ENCODE measurements around the gene RSPH6A. TPM values are rescaled to one million over a fixed set of nuclear protein-coding genes. Genes with fewer than 3 reads are reported as not detected.
"Not testable (repeated sequence)": the region's sequence is repeated elsewhere in the genome, so short reads cannot be mapped to it uniquely, and the experiment has no call there.

Gene RSPH6A
- total and polyA plus RNA-seq, 7 experiments from 2014 or later, result 0.20 to 0.78 (median 0.56) TPM; not detected in 2

DNA sequence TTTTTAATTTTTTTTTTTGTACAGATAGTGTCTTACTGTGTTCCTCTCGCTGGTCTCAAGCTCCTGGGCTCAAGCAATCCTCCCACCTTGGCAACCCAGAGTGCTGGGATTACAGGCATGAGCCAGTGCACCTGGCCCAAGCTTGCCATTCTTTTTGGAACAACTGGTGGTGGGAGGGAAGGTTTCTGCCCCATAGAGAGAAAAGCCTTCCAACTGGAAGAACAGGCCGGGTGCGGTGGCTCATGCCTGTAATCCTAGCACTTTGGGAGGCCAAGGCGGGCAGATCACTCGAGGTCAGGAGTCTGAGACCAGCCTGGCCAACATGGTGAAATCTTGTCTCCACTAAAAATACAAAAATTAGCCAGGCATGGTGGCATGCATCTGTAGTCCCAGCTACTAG is 15.6 kb downstream of the RSPH6A start:
- H3K27ac ChIP-seq (ENCODE audit: low read depth, low read length), result not testable (repeated sequence)
- intact Hi-C loops (cut with micrococcal nuclease), result loop anchor here (1.0 to 10.0 kb wide), 3 partner anchors 29 to 195 kb away; partner anchors contain the start of genes CCDC61 (in 1 of the 2) and QPCTL (in 1 of the 2)
- CTCF ChIA-PET, result interaction anchor here (0.6 to 6.1 kb wide), 10 partner anchors 11 to 1980 kb away, joined by 3 to 99 read pairs (median 5); partner anchors contain the start of genes IRF2BP1, SIX5 and SYMPK

GRCh38 chr19:45798995-45799517 is 16.1 kb downstream of the RSPH6A start:
- Mint-ChIP-seq H3K4me3 (no peak overlapping the region), H3K9me3 (peaks cover 0 to 2% (median 0%) of the 10 kb centered on the region in 11 donors), H3K4me1 (peaks cover 0 to 13% (median 10%) of the 10 kb centered on the region in 7 donors), H3K27me3 (peaks cover 19 to 72% (median 22%) of the 10 kb centered on the region in 5 donors), H3K27ac (peak overlapping the region in 1 of 9 donors; percentile 17), H3K36me3 (no peaks in the 10 kb centered on the region)
- no peak overlapping the region for H3K4me3 ChIP-seq (ENCODE audit: low read length)
- no peaks in the 10 kb centered on the region for H3K9me3 ChIP-seq (ENCODE audit: control insufficient read depth in 2 of 3, low read length in 3 of 3)
- H3K4me1 ChIP-seq (ENCODE audit: control insufficient read depth in 2 of 2, insufficient read depth in 2 of 2, low read length in 2 of 2), result peaks cover 0 to 3% of the 10 kb centered on the region in 2 donors
- peaks cover 0 to 8% of the 10 kb centered on the region in 2 donors for H3K27me3 ChIP-seq (ENCODE audit: control insufficient read depth in 2 of 2, insufficient read depth in 2 of 2, low read length in 2 of 2)
- no peaks in the 10 kb centered on the region for H3K36me3 ChIP-seq (ENCODE audit: control insufficient read depth in 2 of 3, insufficient read depth in 3 of 3, low read length in 3 of 3)
- H3K27ac ChIP-seq (ENCODE audit: low read depth, low read length), result no peak overlapping the region
- ChIA-PET CTCF (interaction anchor here (0.6 to 6.1 kb wide), 12 partner anchors 10 to 1981 kb away, joined by 3 to 99 read pairs (median 4); partner anchors contain the start of genes IRF2BP1, SIX5 and SYMPK), POLR2A (interaction anchor here (0.7 to 2.1 kb wide), 4 partner anchors 10 to 29 kb away, joined by 3 to 20 read pairs (median 6); partner anchors contain the start of genes DMPK and SIX5)
- DNase-seq (peak; percentile 31 to 64 (median 56)), ATAC-seq (peak; percentile 95)
- intact Hi-C loops (cut with micrococcal nuclease), result loop anchor here (1.0 to 10.0 kb wide), 3 partner anchors 29 to 196 kb away; partner anchors contain the start of genes CCDC61 (in 1 of the 2) and QPCTL (in 1 of the 2)

More for the DNA sequence above, 15.6 kb downstream of the RSPH6A start:
- H3K4me3 ChIP-seq (ENCODE audit: low read length); H3K4me3 Mint-ChIP-seq; ATAC-seq; H3K36me3 Mint-ChIP-seq; H3K27ac Mint-ChIP-seq; H3K4me1 ChIP-seq (ENCODE audit: control insufficient read depth in 2 of 2, insufficient read depth in 2 of 2, low read length in 2 of 2); H3K9me3 Mint-ChIP-seq; DNase-seq; H3K27me3 ChIP-seq (ENCODE audit: control insufficient read depth in 2 of 2, insufficient read depth in 2 of 2, low read length in 2 of 2); H3K9me3 ChIP-seq (ENCODE audit: control insufficient read depth in 2 of 3, low read length in 3 of 3); H3K36me3 ChIP-seq (ENCODE audit: control insufficient read depth in 2 of 3, insufficient read depth in 3 of 3, low read length in 3 of 3): not testable (repeated sequence)
- POLR2A ChIA-PET, result interaction anchor here (0.7 to 2.1 kb wide), 4 partner anchors 11 to 30 kb away, joined by 3 to 20 read pairs (median 6); partner anchors contain the start of genes DMPK and SIX5
- Mint-ChIP-seq H3K4me1 (peaks cover 0 to 11% (median 8%) of the 10 kb centered on the region in 7 donors), H3K27me3 (peaks cover 18 to 69% (median 20%) of the 10 kb centered on the region in 5 donors)

GRCh38 chr19:45794627-45795026 is 20.5 kb downstream of the RSPH6A start:
- Histone ChIP-seq H3K4me1 (ENCODE audit: control insufficient read depth in 2 of 2, insufficient read depth in 2 of 2, low read length in 2 of 2) (peaks cover 28% of the 10 kb centered on the region in 2 donors), H3K9me3 (ENCODE audit: control insufficient read depth in 2 of 3, low read length in 3 of 3) (no peaks in the 10 kb centered on the region), H3K4me3 (ENCODE audit: low read length) (no peak overlapping the region), H3K27ac (ENCODE audit: low read depth, low read length) (no peak overlapping the region), H3K27me3 (ENCODE audit: control insufficient read depth in 2 of 2, insufficient read depth in 2 of 2, low read length in 2 of 2) (peaks cover 0 to 8% of the 10 kb centered on the region in 2 donors), H3K36me3 (ENCODE audit: control insufficient read depth in 2 of 3, insufficient read depth in 3 of 3, low read length in 3 of 3) (peaks cover 0 to under 1% (median 0%) of the 10 kb centered on the region in 3 experiments)
- Mint-ChIP-seq H3K9me3 (peaks cover 0 to 2% (median 0%) of the 10 kb centered on the region in 11 donors), H3K4me3 (peak overlapping the region in 4 of 10 donors; percentile 17 to 86 (median 26)), H3K36me3 (peaks cover 0 to 5% (median 0%) of the 10 kb centered on the region in 5 donors), H3K27me3 (peaks cover 16 to 72% (median 30%) of the 10 kb centered on the region in 5 donors), H3K4me1 (peaks cover 31 to 47% (median 40%) of the 10 kb centered on the region in 7 donors), H3K27ac (peak overlapping the region in 3 of 9 donors; percentile 7 to 84 (median 25))
- intact Hi-C loops (cut with micrococcal nuclease), result loop anchor here in 1 of 2 donors (10.0 kb wide), 1 partner anchor 200 kb away; the partner anchor contains the start of gene CCDC61
- DNase-seq, result no peak
- POLR2A ChIA-PET, result no interaction called here
- CTCF ChIA-PET, result interaction anchor here (1.5 to 6.1 kb wide), 2 partner anchors 22 to 25 kb away, joined by 5 to 28 read pairs; no protein-coding TSS in a partner anchor
- ATAC-seq, result no peak

- Mint-ChIP-seq H3K36me3 (peaks cover 5 to 11% (median 5%) of the 10 kb centered on the region in 5 donors), H3K27ac (peak overlapping the region in 6 of 9 donors; percentile 16 to 84 (median 54)), H3K4me1 (peaks cover 31 to 47% (median 42%) of the 10 kb centered on the region in 7 donors), H3K27me3 (peaks cover 12 to 76% (median 30%) of the 10 kb centered on the region in 5 donors), H3K4me3 (peak overlapping the region; percentile 15 to 90 (median 78)), H3K9me3 (peaks cover 0 to 2% (median 0%) of the 10 kb centered on the region in 11 donors)
- Histone ChIP-seq H3K9me3 (ENCODE audit: control insufficient read depth in 2 of 3, low read length in 3 of 3) (no peaks in the 10 kb centered on the region), H3K36me3 (ENCODE audit: control insufficient read depth in 2 of 3, insufficient read depth in 3 of 3, low read length in 3 of 3) (peaks cover 0 to 8% (median 7%) of the 10 kb centered on the region in 3 experiments), H3K27me3 (ENCODE audit: control insufficient read depth in 2 of 2, insufficient read depth in 2 of 2, low read length in 2 of 2) (peaks cover 0 to 8% of the 10 kb centered on the region in 2 donors), H3K27ac (ENCODE audit: low read depth, low read length) (no peak overlapping the region), H3K4me3 (ENCODE audit: low read length) (no peak overlapping the region), H3K4me1 (ENCODE audit: control insufficient read depth in 2 of 2, insufficient read depth in 2 of 2, low read length in 2 of 2) (peaks cover 25 to 28% of the 10 kb centered on the region in 2 donors)
- ChIA-PET POLR2A (interaction anchor here (1.0 kb wide), 1 partner anchor 64 kb away, joined by 3 read pairs; no protein-coding TSS in a partner anchor), CTCF (interaction anchor here (6.1 kb wide), 1 partner anchor 21 kb away, joined by 28 read pairs; no protein-coding TSS in a partner anchor)
- intact Hi-C loops (cut with micrococcal nuclease), result loop anchor here (2.0 to 10.0 kb wide), 4 partner anchors 63 to 201 kb away; partner anchors contain the start of genes CCDC61 (in 1 of the 2), FBXO46 (in 1 of the 2), QPCTL (in 1 of the 2) and SYMPK (in 1 of the 2)
- no peak for DNase-seq
- ATAC-seq, result no peak
Measured at GRCh38 chr19:45793876-45794275, 21.2 kb downstream of the RSPH6A start.

GRCh38 chr19:45793178-45793564 is 21.9 kb downstream of the RSPH6A start:
- H3K27ac Mint-ChIP-seq, result peak overlapping the region in 8 of 9 donors; percentile 39 to 93 (median 86)
- POLR2A ChIA-PET, result interaction anchor here (1.0 to 1.1 kb wide), 2 partner anchors 24 to 63 kb away, joined by 3 to 5 read pairs; partner anchors contain the start of gene SIX5
- Histone ChIP-seq H3K9me3 (ENCODE audit: control insufficient read depth in 2 of 3, low read length in 3 of 3) (no peaks in the 10 kb centered on the region), H3K27ac (ENCODE audit: low read depth, low read length) (peak overlapping the region; percentile 15), H3K27me3 (ENCODE audit: control insufficient read depth in 2 of 2, insufficient read depth in 2 of 2, low read length in 2 of 2) (peaks cover 0 to 8% of the 10 kb centered on the region in 2 donors), H3K4me1 (ENCODE audit: control insufficient read depth in 2 of 2, insufficient read depth in 2 of 2, low read length in 2 of 2) (peaks cover 25 to 28% of the 10 kb centered on the region in 2 donors), H3K36me3 (ENCODE audit: control insufficient read depth in 2 of 3, insufficient read depth in 3 of 3, low read length in 3 of 3) (peaks cover 0 to 14% (median 10%) of the 10 kb centered on the region in 3 experiments), H3K4me3 (ENCODE audit: low read length) (peak overlapping the region; percentile 27)
- peaks cover 0 to 2% (median 0%) of the 10 kb centered on the region in 11 donors for H3K9me3 Mint-ChIP-seq
- peak overlapping the region; percentile 68 to 91 (median 84) for H3K4me3 Mint-ChIP-seq
- intact Hi-C loops (cut with micrococcal nuclease), result loop anchor here (2.0 to 10.0 kb wide), 4 partner anchors 62 to 202 kb away; partner anchors contain the start of genes CCDC61 (in 1 of the 2), FBXO46 (in 1 of the 2), QPCTL (in 1 of the 2) and SYMPK (in 1 of the 2)
- no peak for DNase-seq
- peaks cover 10 to 77% (median 35%) of the 10 kb centered on the region in 5 donors for H3K27me3 Mint-ChIP-seq
- ATAC-seq, result no peak
- CTCF ChIA-PET, result interaction anchor here (0.7 to 1.6 kb wide), 2 partner anchors 24 to 1192 kb away, joined by 3 to 4 read pairs; partner anchors contain the start of gene SIX5
- H3K4me1 Mint-ChIP-seq, result peaks cover 31 to 44% (median 41%) of the 10 kb centered on the region in 7 donors
- peaks cover 6 to 17% (median 11%) of the 10 kb centered on the region in 5 donors for H3K36me3 Mint-ChIP-seq

Data from naive thymus-derived CD4-positive, alpha-beta T cell (primary cell).